Fibroblast of the aortic adventitia (primary cell): ENCODE data around the gene ALX3. TPM values are rescaled to one million over a fixed set of nuclear protein-coding genes. Genes with fewer than 3 reads are reported as not detected.
"Not testable (repeated sequence)": the region's sequence is repeated elsewhere in the genome, so short reads cannot be mapped to it uniquely, and the experiment has no call there.

Source experiments
- DNase-seq: peaks from one replicate; pipeline ENCODE4 v3.0.0-alpha.2; 2010; ENCODE audit warnings: low read depth
- H3K4me3 ChIP-seq: 2 replicates; pipeline ENCODE4 v1.5.1; 2011; ENCODE audit warnings: low read depth, mild to moderate bottlenecking, control low read depth, low read length, moderate library complexity
- CTCF ChIP-seq: IDR thresholded peaks from 2 replicates; pipeline ENCODE4 v1.5.1; 2011; ENCODE audit warnings: mild to moderate bottlenecking, low read length, control low read depth, inconsistent platforms; ENCODE audit not compliant: insufficient read depth
- total RNA-seq: library from RNA; depleted of rRNA; stranded (reverse); fragments of >200 nt; gene quantifications from 2 replicates; pipeline ENCODE4 v1.2.3, GENCODE V29; 2012; ENCODE audit warnings: low replicate concordance

The ALX3 gene
- total RNA-seq, 1 donor: 0.09 TPM

- no peak for TF ChIP-seq CTCF
- H3K4me3 ChIP-seq: peak within 1 kb of the TSS; percentile 85
- peak; percentile 98 for DNase-seq
Observed at GRCh38 chr1:110034451-110035235, 35.8 kb downstream of the ALX3 start, which contains the start of gene STRIP1. Gene STRIP1 (plus strand): TSS chr1:110034624. CDS start chr1:110034638, 14 bp downstream.

- DNase-seq: no peak
- H3K4me3 ChIP-seq: peak overlapping the region; percentile 63
- no peak for TF ChIP-seq CTCF
Observed at GRCh38 chr1:110034040-110034450, 36.4 kb downstream of the ALX3 start.

- DNase-seq: no peak
- no peak for TF ChIP-seq CTCF
- no peak overlapping the region for H3K4me3 ChIP-seq
Observed at GRCh38 chr1:110033421-110033820, 37.1 kb downstream of the ALX3 start.

GRCh38 chr1:110032327-110032726, 38.1 kb downstream of the ALX3 start:
- DNase-seq: no peak
- H3K4me3 ChIP-seq: no peak overlapping the region
- no peak for TF ChIP-seq CTCF

- not testable (repeated sequence) for DNase-seq, H3K4me3 ChIP-seq
Observed at GRCh38 chr1:110030687-110031086, 39.8 kb downstream of the ALX3 start.

- H3K4me3 ChIP-seq: no peak overlapping the region
- TF ChIP-seq CTCF: no peak
- no peak for DNase-seq
Observed at GRCh38 chr1:110024613-110025012, 45.9 kb downstream of the ALX3 start.

- no peak overlapping the region for H3K4me3 ChIP-seq
- no peak for TF ChIP-seq CTCF
- DNase-seq: no peak
Observed at GRCh38 chr1:110021285-110021684, 49.2 kb downstream of the ALX3 start.
